Lower lobe of right lung (tissue), 2 donors: ENCODE data around the gene VWA5B2. TPM values are rescaled to one million over a fixed set of nuclear protein-coding genes. Genes with fewer than 3 reads are reported as not detected.
"Not testable (repeated sequence)": the region's sequence is repeated elsewhere in the genome, so short reads cannot be mapped to it uniquely, and the experiment has no call there.

ENCODE experiments used
- ATAC-seq, 2 donors: fragments of 200-7000 bp; cut with Tn5 transposase; one replicate each; pipeline ENCODE4 v1.9.1; 2020 to 2022; ENCODE audit warnings: mild to moderate bottlenecking in 2 of 2, moderate library complexity in 2 of 2
- DNase-seq: peaks from one replicate; pipeline ENCODE4 v3.0.0-alpha.2; 2020
- H3K27ac ChIP-seq: fragments of 200-600 bp; one replicate; pipeline ENCODE4 v1.8.0; 2022
- H3K27me3 ChIP-seq: fragments of 200-600 bp; one replicate; pipeline ENCODE4 v1.8.0; 2022; ENCODE audit warnings: low read depth
- H3K36me3 ChIP-seq: fragments of 200-600 bp; one replicate; pipeline ENCODE4 v1.8.0; 2022; ENCODE audit warnings: mild to moderate bottlenecking
- H3K4me1 ChIP-seq: fragments of 200-600 bp; one replicate; pipeline ENCODE4 v1.8.0; 2022
- H3K4me3 ChIP-seq: fragments of 200-600 bp; one replicate; pipeline ENCODE4 v1.8.0; 2022; ENCODE audit warnings: mild to moderate bottlenecking
- H3K9me3 ChIP-seq: fragments of 200-600 bp; one replicate; pipeline ENCODE4 v1.8.0; 2022
- CTCF ChIP-seq: fragments of 200-600 bp; IDR thresholded peaks from one replicate; pipeline ENCODE4 v1.8.0; 2022; ENCODE audit warnings: antibody characterized with exemption, mild to moderate bottlenecking
- intact Hi-C: fragments of 100-400 bp; cut with DNase I; formaldehyde crosslinking; loops from one replicate; pipeline ENCODE4 v1.11.0; 2022
- total RNA-seq: library from RNA; stranded (reverse); fragmentation: NEBNext Ultra II Directional; extraction: Animal tissue kit (Norgen Biotek cat#: 25700); gene quantifications from one replicate; pipeline ENCODE4 v1.2.1, GENCODE V29; 2021
- donor health status: DM: no; HTN: yes; CAD: no; lungs with severe emphysema.

VWA5B2 gene
- total RNA-seq, 1 donor from 2014 or later, result 0.47 TPM

GRCh38 chr3:184260724-184261269 lies 31.4 kb downstream of the VWA5B2 start:
- intact Hi-C loops, result no loop called here
- Histone ChIP-seq H3K9me3 (no peaks in the 10 kb centered on the region), H3K27me3 (peaks cover 62% of the 10 kb centered on the region), H3K36me3 (no peaks in the 10 kb centered on the region), H3K4me1 (peaks cover 23% of the 10 kb centered on the region), H3K4me3 (peak overlapping the region; percentile 59), H3K27ac (no peak overlapping the region)
- ATAC-seq (no peak), DNase-seq (no peak)
- TF ChIP-seq CTCF, result no peak

- Histone ChIP-seq H3K27ac (no peak within 1 kb of the TSS), H3K9me3 (no peaks in the 10 kb centered on the region), H3K4me1 (peaks cover 23% of the 10 kb centered on the region), H3K36me3 (no peaks in the 10 kb centered on the region), H3K4me3 (peak within 1 kb of the TSS; percentile 59), H3K27me3 (peaks cover 67% of the 10 kb centered on the region)
- peak; percentile 61 for DNase-seq
- peak; percentile 69 to 77 for ATAC-seq
- TF ChIP-seq CTCF, result no peak
- intact Hi-C loops, result no loop called here
Observed at GRCh38 chr3:184261270-184261853, 32.0 kb downstream of the VWA5B2 start, which contains the start of gene CAMK2N2. CAMK2N2 (minus strand) TSS chr3:184261553; CDS start chr3:184261285, 268 bp downstream.

GRCh38 chr3:184261854-184262763 lies 32.7 kb downstream of the VWA5B2 start:
- peak in 1 of 2 donors; percentile 29 for ATAC-seq
- TF ChIP-seq CTCF, result no peak
- Histone ChIP-seq H3K27me3 (peaks cover 67% of the 10 kb centered on the region), H3K9me3 (no peaks in the 10 kb centered on the region), H3K27ac (no peak overlapping the region), H3K4me1 (peaks cover 23% of the 10 kb centered on the region), H3K4me3 (peak overlapping the region; percentile 59), H3K36me3 (no peaks in the 10 kb centered on the region)
- no peak for DNase-seq
- intact Hi-C loops, result no loop called here

- H3K4me1 ChIP-seq, result peaks cover 23% of the 10 kb centered on the region
- intact Hi-C loops, result no loop called here
- H3K36me3 ChIP-seq, result no peaks in the 10 kb centered on the region
- no peak for ATAC-seq
- peaks cover 67% of the 10 kb centered on the region for H3K27me3 ChIP-seq
- no peak overlapping the region for H3K27ac ChIP-seq
- no peak for DNase-seq
- H3K4me3 ChIP-seq, result no peak overlapping the region
- no peaks in the 10 kb centered on the region for H3K9me3 ChIP-seq
- no peak for TF ChIP-seq CTCF
Observed at GRCh38 chr3:184262764-184263179, 33.4 kb downstream of the VWA5B2 start.

GRCh38 chr3:184267249-184267648 lies 37.9 kb downstream of the VWA5B2 start:
- H3K9me3 ChIP-seq, ATAC-seq, H3K36me3 ChIP-seq, intact Hi-C loops, H3K4me1 ChIP-seq, H3K4me3 ChIP-seq, DNase-seq, H3K27ac ChIP-seq: not testable (repeated sequence)
- H3K27me3 ChIP-seq, result peaks cover 54% of the 10 kb centered on the region
